Skeletal muscle tissue (tissue), 4 donors: ENCODE data around the gene GPATCH11. TPM values are rescaled to one million over a fixed set of nuclear protein-coding genes. Genes with fewer than 3 reads are reported as not detected.

ENCODE experiments used
- H3K27ac ChIP-seq: one replicate; pipeline ENCODE4 v1.7.0; 2013; ENCODE audit warnings: mild to moderate bottlenecking, low read depth, low read length, inconsistent platforms
- H3K27me3 ChIP-seq, 3 donors: one replicate each; pipeline ENCODE4 v1.7.0; 2013; ENCODE audit warnings: low read length in 3 of 3; ENCODE audit not compliant: control insufficient read depth in 3 of 3, insufficient read depth in 3 of 3
- H3K36me3 ChIP-seq, 3 donors: one replicate each; pipeline ENCODE4 v1.7.0; 2013; ENCODE audit warnings: low read length in 3 of 3; ENCODE audit not compliant: control insufficient read depth in 3 of 3, insufficient read depth in 3 of 3
- H3K4me1 ChIP-seq, 3 donors: one replicate each; pipeline ENCODE4 v1.7.0; 2013; ENCODE audit warnings: low read length in 3 of 3, mild to moderate bottlenecking in 3 of 3; ENCODE audit not compliant: control insufficient read depth in 3 of 3, insufficient read depth in 3 of 3
- H3K4me3 ChIP-seq, 3 donors: one replicate each; pipeline ENCODE4 v1.7.0; 2013; ENCODE audit warnings: low read length in 3 of 3
- H3K9ac ChIP-seq, 3 donors: one replicate each; pipeline ENCODE4 v1.7.0; 2013; ENCODE audit warnings: low read length in 3 of 3, mild to moderate bottlenecking in 3 of 3, moderate library complexity in 2 of 3, low read depth in 1 of 3
- H3K9me3 ChIP-seq, 3 donors: one replicate each; pipeline ENCODE4 v1.7.0; 2013; ENCODE audit warnings: low read length in 3 of 3; ENCODE audit not compliant: control insufficient read depth in 3 of 3
- total RNA-seq: library from RNA; depleted of rRNA; stranded (reverse); fragments of >200 nt; gene quantifications from one replicate; pipeline ENCODE4 v1.2.3, GENCODE V29; 2014
- donor health status: Osteomylitis.

The GPATCH11 gene
- total RNA-seq, 1 donor from 2014 or later = 3.7 TPM

GRCh38 chr2:37142546-37142945 lies 58.2 kb downstream of the GPATCH11 start:
- Histone ChIP-seq H3K4me1 (no peaks in the 10 kb centered on the region), H3K27me3 (no peaks in the 10 kb centered on the region), H3K36me3 (peaks cover 19 to 52% (median 52%) of the 10 kb centered on the region in 3 donors), H3K4me3 (no peak overlapping the region), H3K9me3 (no peaks in the 10 kb centered on the region), H3K27ac (no peak overlapping the region), H3K9ac (no peak overlapping the region)

GRCh38 chr2:37143974-37144373 lies 59.7 kb downstream of the GPATCH11 start:
- Histone ChIP-seq H3K27me3 (no peaks in the 10 kb centered on the region), H3K4me1 (no peaks in the 10 kb centered on the region), H3K9me3 (no peaks in the 10 kb centered on the region), H3K4me3 (no peak overlapping the region), H3K27ac (no peak overlapping the region), H3K36me3 (peaks cover 23 to 59% (median 53%) of the 10 kb centered on the region in 3 donors), H3K9ac (no peak overlapping the region)

DNA sequence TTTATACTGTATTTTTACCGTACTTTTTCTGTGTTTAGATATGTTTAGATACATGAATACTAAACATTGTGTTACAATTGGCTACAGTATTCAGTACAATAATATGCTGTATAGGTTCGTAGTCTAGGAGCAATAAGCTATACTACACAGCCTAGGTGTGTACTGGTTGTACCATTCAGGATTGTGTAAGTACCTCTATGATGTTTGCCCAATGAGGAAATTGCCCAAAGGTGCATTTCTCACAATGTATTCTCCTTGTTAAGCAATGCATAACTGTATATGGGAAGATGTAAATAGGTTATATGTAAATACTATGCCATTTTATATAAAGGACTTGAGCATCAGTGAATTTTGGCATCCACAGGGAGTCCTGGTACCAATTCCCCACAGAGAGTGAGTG lies 61.7 kb downstream of the GPATCH11 start:
- Histone ChIP-seq H3K27me3 (no peaks in the 10 kb centered on the region), H3K9ac (no peak overlapping the region), H3K9me3 (no peaks in the 10 kb centered on the region), H3K4me3 (no peak overlapping the region), H3K4me1 (peaks cover 0 to 4% (median 0%) of the 10 kb centered on the region in 3 donors), H3K27ac (no peak overlapping the region), H3K36me3 (peaks cover 23 to 47% (median 43%) of the 10 kb centered on the region in 3 donors)

DNA sequence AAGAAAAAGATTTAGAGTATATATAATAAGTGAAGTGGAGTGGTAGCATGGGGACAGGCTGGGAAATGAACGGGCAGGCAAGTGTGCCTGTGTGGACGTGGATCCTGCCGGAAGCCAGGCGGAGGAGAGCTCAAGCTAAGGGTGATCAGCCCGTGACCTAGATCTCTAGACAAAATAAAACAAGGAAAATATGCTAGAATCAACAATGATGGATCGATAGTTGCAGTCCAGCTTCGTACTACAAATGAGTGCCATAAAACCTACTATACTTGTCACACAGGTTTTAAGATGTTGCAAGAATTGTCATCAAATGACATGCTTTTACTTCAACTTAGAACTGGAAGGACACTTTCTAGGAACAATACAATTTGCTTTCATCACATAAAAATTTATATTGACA lies 64.0 kb downstream of the GPATCH11 start:
- H3K36me3 ChIP-seq = peaks cover 23 to 38% (median 37%) of the 10 kb centered on the region in 3 donors
- no peaks in the 10 kb centered on the region for H3K27me3 ChIP-seq
- peaks cover 0 to 4% (median 0%) of the 10 kb centered on the region in 3 donors for H3K4me1 ChIP-seq
- no peak overlapping the region for H3K27ac ChIP-seq
- H3K9ac ChIP-seq = no peak overlapping the region
- H3K4me3 ChIP-seq = no peak overlapping the region
- H3K9me3 ChIP-seq = no peaks in the 10 kb centered on the region

Other genes starting within 250 kb of the GPATCH11 start
- gene STRN, start 118.0 kb upstream of the GPATCH11 start, total RNA-seq = 15.7 TPM
- gene HEATR5B, start 146 bp upstream of the GPATCH11 start, total RNA-seq = 41.2 TPM
- gene EIF2AK2, start 72.5 kb downstream of the GPATCH11 start, total RNA-seq = 22.4 TPM
- gene SULT6B1, start 104.2 kb downstream of the GPATCH11 start, total RNA-seq = not detected
- 13.0 TPM for gene CEBPZOS, start 112.0 kb downstream of the GPATCH11 start, total RNA-seq
- gene CEBPZ, start 147.1 kb downstream of the GPATCH11 start, total RNA-seq = 17.2 TPM
- gene NDUFAF7, start 147.1 kb downstream of the GPATCH11 start, total RNA-seq = 6.3 TPM
- 48.5 TPM for gene PRKD3, start 240.3 kb downstream of the GPATCH11 start, total RNA-seq